Esophagus muscularis mucosa (tissue), 4 donors: ENCODE results near the gene RPRD1A.

Experiments used
- EP300 ChIP-seq: sonication (generic); formaldehyde crosslinking; IDR thresholded peaks from one replicate; pipeline ENCODE4 v1.6.1; 2017; ENCODE audit warnings: antibody characterized with exemption
- POLR2A ChIP-seq: fragments of 450-650 bp; IDR thresholded peaks from one replicate; pipeline ENCODE4 v1.6.1; 2017; ENCODE audit warnings: antibody characterized with exemption, moderate library complexity, mild to moderate bottlenecking, low read depth
- POLR2AphosphoS5 ChIP-seq, 2 donors: sonication (generic); formaldehyde crosslinking; IDR thresholded peaks; one replicate each; pipeline ENCODE4 v1.6.1; 2017; ENCODE audit warnings: antibody characterized with exemption in 2 of 2
- TF ChIP-seq, protein P1 (sequence below), 3 experiments: fragments of 200-600 bp in 2 of 3; fragments of 450-650 bp in 1 of 3; sonication (generic) in 2 of 3; IDR thresholded peaks; one replicate each; pipeline ENCODE4 v1.5.1; 2017 to 2019; ENCODE audit warnings: antibody characterized with exemption in 3 of 3, mild to moderate bottlenecking in 2 of 3, moderate library complexity in 1 of 3

- TF ChIP-seq, protein P1, sequence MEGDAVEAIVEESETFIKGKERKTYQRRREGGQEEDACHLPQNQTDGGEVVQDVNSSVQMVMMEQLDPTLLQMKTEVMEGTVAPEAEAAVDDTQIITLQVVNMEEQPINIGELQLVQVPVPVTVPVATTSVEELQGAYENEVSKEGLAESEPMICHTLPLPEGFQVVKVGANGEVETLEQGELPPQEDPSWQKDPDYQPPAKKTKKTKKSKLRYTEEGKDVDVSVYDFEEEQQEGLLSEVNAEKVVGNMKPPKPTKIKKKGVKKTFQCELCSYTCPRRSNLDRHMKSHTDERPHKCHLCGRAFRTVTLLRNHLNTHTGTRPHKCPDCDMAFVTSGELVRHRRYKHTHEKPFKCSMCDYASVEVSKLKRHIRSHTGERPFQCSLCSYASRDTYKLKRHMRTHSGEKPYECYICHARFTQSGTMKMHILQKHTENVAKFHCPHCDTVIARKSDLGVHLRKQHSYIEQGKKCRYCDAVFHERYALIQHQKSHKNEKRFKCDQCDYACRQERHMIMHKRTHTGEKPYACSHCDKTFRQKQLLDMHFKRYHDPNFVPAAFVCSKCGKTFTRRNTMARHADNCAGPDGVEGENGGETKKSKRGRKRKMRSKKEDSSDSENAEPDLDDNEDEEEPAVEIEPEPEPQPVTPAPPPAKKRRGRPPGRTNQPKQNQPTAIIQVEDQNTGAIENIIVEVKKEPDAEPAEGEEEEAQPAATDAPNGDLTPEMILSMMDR (IDR thresholded peaks at IDR 0.05) = no peak
- TF ChIP-seq POLR2AphosphoS5 (IDR thresholded peaks at IDR 0.05) = no peak
- TF ChIP-seq POLR2A = no peak
- no peak for TF ChIP-seq EP300
These were observed 84.2 kb downstream of the RPRD1A start for GRCh38 chr18:35983147-35983546.
